A673 (cell line): ENCODE results near the gene ZNF514.

Source experiments
- EZH2 ChIP-seq: fragments of 200-600 bp; sonication (generic); IDR thresholded peaks from 2 replicates; pipeline ENCODE4 v1.6.1; 2017; ENCODE audit warnings: borderline replicate concordance, low read depth, mild to moderate bottlenecking, mixed read lengths, antibody characterized with exemption, low read length; ENCODE audit not compliant: poor library complexity, severe bottlenecking
- TF ChIP-seq, protein P1 (sequence below): fragments of 300-800, 200-600 bp; sonication (generic); conservative IDR thresholded peaks from 2 replicates; pipeline ENCODE4 v1.5.1; 2017; ENCODE audit warnings: low read depth, mild to moderate bottlenecking, antibody characterized with exemption, low read length, moderate library complexity, mixed read lengths

DNA sequence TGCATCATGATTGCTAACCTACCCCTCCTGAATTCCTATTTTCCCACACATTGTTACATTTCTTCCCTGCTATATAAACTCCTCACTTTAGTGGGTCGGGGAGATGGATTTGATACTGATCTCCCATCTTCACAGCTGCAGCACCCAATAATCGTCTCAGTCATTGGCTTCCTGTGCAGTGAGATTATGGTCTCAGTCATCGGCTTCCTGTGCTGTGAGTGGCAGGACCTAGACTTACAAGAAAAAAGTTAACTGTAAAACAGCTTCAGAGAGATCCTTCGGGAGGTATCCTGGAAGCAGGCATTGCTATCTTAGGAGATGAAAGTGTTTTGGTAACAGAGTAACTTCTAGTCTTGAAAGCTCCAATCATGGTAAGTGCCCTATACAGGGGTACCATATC lies 44.3 kb upstream of the ZNF514 start:
- TF ChIP-seq, protein P1, sequence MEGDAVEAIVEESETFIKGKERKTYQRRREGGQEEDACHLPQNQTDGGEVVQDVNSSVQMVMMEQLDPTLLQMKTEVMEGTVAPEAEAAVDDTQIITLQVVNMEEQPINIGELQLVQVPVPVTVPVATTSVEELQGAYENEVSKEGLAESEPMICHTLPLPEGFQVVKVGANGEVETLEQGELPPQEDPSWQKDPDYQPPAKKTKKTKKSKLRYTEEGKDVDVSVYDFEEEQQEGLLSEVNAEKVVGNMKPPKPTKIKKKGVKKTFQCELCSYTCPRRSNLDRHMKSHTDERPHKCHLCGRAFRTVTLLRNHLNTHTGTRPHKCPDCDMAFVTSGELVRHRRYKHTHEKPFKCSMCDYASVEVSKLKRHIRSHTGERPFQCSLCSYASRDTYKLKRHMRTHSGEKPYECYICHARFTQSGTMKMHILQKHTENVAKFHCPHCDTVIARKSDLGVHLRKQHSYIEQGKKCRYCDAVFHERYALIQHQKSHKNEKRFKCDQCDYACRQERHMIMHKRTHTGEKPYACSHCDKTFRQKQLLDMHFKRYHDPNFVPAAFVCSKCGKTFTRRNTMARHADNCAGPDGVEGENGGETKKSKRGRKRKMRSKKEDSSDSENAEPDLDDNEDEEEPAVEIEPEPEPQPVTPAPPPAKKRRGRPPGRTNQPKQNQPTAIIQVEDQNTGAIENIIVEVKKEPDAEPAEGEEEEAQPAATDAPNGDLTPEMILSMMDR = no peak
- no peak for TF ChIP-seq EZH2
